GM08714 (cell line): ENCODE data around the gene GAGE13.
"Not testable (repeated sequence)": the region's sequence is repeated elsewhere in the genome, so short reads cannot be mapped to it uniquely, and the experiment has no call there.

Source experiments
- H3K4me3 ChIP-seq: fragments of 200-500 bp; sonication (Bioruptor generic); 2 replicates; pipeline ENCODE4 v1.5.1; 2014; ENCODE audit warnings: mild to moderate bottlenecking, low read length, inconsistent platforms
- ZNF274 ChIP-seq: IDR thresholded peaks from 2 replicates; pipeline ENCODE4 v1.6.1; 2012; ENCODE audit warnings: mild to moderate bottlenecking, low read depth, low read length

Gene GAGE13, protein sequence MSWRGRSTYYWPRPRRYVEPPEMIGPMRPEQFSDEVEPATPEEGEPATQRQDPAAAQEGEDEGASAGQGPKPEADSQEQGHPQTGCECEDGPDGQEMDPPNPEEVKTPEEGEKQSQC

DNA sequence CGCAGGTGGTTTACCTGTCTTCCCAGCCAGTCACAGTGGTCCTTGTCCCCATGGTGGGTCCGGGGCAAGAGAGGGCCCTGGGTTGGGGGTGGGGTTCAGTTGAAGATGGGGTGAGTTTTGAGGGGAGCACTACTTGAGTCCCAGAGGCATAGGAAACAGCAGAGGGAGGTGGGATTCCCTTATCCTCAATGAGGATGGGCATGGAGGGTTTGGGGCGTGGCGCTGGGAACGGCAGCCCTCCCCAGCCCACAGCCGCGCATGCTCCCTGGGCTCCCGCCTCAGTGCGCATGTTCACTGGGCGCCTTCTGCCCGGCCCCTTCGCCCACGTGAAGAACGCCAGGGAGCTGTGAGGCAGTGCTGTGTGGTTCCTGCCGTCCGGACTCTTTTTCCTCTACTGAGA lies at the start of gene GAGE13:
GAGE13 (plus strand) TSS at position 301 of the 400 bp plus-strand sequence. CDS start 1,156 bp downstream, outside the sequence.
- H3K4me3 ChIP-seq = not testable (repeated sequence)

DNA sequence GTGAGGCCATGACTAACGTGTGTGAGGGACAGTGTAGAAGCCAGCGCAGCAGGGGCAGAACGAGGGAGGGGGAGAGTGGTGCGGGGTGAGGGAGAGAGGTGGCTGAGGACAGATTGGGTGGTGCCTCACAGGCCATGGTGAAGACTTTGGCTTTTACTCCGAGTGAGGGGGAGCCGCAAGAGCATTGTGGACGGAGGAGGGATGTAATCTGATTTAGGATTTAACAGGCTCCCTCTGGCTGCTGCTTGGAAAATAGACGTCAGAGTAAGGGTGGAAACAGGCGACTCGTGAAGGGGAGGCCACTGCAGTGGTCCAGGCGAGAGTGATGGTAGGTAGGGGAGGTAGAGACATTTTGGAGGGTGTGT lies 48.8 kb upstream of the GAGE13 start:
- no peak overlapping the region for H3K4me3 ChIP-seq
- no peak for TF ChIP-seq ZNF274

DNA sequence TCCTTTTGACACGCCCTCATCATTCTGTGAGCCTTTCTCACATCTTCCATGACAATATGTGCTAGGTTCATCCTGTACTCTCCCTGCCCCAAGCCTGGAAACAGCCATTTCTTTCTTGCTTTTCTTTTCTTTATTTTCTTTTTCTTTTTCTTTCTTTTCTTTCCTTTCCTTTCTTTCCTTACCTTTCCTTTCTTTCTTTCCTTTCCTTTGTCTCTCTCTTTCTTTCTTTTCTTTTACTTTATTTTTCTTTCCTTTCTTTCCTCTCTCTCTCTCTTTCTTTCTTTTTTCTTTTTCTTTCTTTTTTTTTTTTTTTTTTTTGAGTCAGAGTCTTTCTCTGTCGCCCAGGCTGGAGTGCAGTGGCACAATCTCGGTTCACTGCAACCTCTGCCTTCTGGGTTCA lies 47.2 kb upstream of the GAGE13 start:
- TF ChIP-seq ZNF274 = no peak
- H3K4me3 ChIP-seq = no peak overlapping the region

GRCh38 chrX:49286136-49286535 lies 45.2 kb upstream of the GAGE13 start:
- TF ChIP-seq ZNF274 = no peak
- no peak overlapping the region for H3K4me3 ChIP-seq

DNA sequence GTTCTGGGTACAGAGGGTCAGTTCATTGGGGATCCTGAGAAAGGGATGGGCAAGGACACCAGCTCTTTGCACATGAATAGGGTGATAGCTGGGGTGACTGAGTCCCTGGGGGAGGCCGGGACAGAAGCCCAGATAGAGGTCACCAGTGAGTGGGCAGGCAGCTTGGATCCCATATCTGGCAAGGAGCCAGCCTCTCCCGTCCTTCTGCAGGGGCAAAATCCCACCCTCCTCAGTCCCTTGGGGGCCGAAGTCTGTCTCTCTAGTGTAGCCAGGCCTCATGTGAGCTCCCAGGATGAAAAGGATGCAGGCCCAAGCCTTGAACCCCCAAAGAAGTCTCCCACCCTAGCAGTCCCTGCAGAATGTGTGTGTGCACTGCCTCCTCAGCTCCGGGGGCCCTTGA lies 44.8 kb upstream of the GAGE13 start:
- TF ChIP-seq ZNF274 = no peak
- no peak overlapping the region for H3K4me3 ChIP-seq

GRCh38 chrX:49287665-49288064 lies 43.7 kb upstream of the GAGE13 start:
- H3K4me3 ChIP-seq = no peak overlapping the region
- TF ChIP-seq ZNF274 = no peak

- no peak for TF ChIP-seq ZNF274
- H3K4me3 ChIP-seq = no peak overlapping the region
These were observed 41.2 kb upstream of the GAGE13 start for GRCh38 chrX:49290215-49290614.

- TF ChIP-seq ZNF274 = no peak
- H3K4me3 ChIP-seq = no peak overlapping the region
These were observed 39.6 kb upstream of the GAGE13 start for GRCh38 chrX:49291615-49292337.

- TF ChIP-seq ZNF274 = no peak
- H3K4me3 ChIP-seq = no peak overlapping the region
These were observed 38.7 kb upstream of the GAGE13 start for GRCh38 chrX:49292400-49293362.

- H3K4me3 ChIP-seq = not testable (repeated sequence)
These were observed 32.1 kb upstream of the GAGE13 start for GRCh38 chrX:49299293-49299692.

DNA sequence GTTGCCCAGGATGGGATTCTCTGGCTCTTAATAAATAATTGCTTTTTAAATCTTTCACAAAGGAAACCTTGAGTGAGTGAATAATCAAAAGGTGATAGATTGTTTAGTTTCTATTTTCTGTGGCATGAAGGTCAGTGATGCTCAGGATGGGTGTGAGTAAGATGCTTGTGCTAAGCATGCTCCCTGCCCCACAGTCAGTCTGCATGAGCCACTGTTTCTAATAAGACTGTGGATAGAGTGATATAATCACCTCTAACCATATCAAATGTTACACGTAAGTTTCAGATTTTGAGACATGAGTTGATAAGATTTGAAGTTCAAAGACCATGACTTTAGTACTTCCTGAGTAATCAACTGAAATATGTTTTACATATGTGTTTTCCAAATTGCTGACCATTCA lies 30.7 kb upstream of the GAGE13 start:
- TF ChIP-seq ZNF274 = no peak
- H3K4me3 ChIP-seq = no peak overlapping the region

- no peak for TF ChIP-seq ZNF274
- no peak within 1 kb of the TSS for H3K4me3 ChIP-seq
These were observed 28.0 kb upstream of the GAGE13 start, which contains the start of gene GAGE10 for GRCh38 chrX:49303346-49303745. TSS of gene GAGE10 (plus strand) at chrX:49303646. CDS start at chrX:49304860, 1,214 bp downstream.

DNA sequence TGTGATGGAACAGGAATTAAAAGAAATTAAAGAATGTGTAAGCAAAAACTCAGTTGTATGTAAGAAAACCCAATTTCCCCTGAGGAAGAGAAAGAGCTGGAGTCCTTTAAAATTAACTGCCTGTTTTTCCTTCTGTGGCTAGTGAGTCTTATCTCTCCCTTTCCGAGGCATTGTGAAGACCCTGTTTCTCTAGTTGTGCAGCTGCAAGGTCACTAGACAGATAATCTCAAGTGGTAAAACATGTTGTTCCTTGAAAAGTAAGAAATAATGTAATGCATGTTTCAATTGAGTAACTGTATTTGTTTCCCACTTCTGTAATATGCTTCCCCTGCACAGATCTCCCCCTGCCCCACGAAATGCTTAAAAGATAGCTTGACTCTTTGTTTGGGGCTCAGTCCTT lies 23.6 kb upstream of the GAGE13 start:
- not testable (repeated sequence) for H3K4me3 ChIP-seq

- no peak overlapping the region; the same call in 1 of the 2 replicates for H3K4me3 ChIP-seq
- TF ChIP-seq ZNF274 = no peak
These were observed 22.6 kb upstream of the GAGE13 start for GRCh38 chrX:49308604-49309269.
